GM19099 (cell line): ENCODE data around the gene PTAFR.

Source experiments
- POLR2A ChIP-seq: IDR thresholded peaks from 3 replicates; pipeline ENCODE4 v1.6.1; 2011; ENCODE audit warnings: low read depth; ENCODE audit not compliant: insufficient read length; ENCODE audit errors: extremely low read depth

Gene PTAFR

DNA sequence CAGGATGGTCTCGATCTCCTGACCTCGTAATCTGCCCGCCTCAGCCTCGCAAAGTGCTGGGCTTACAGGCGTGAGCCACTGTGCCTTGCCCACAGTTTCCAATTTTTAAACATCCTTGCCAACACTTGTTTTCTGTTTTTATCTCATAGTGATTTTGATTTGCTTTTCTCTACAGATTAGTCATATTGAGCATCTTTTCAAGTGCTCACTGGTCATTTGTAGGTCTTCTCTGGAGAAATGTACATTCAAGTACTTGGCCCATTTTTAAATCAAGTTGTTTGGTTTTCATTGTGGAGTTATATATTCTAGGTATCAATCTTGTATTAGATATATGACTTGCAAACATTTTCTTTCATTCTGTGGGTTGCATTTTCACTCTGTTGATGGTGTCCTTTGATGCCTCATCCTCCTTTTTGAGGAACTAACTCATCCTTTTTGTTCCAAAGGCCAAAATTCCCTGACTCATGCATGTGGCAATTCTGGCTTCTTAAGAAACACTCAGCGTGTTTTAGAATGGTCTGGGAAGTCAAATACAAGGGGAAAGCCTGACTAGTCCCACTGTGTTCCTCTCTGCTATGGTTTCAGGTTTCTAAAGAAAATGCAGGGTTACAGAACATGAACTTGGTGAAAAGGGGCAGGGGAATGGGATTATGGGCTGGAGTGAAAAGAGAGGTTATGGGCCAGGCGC, 37.3 kb downstream of the PTAFR start:
- TF ChIP-seq POLR2A = no peak

DNA sequence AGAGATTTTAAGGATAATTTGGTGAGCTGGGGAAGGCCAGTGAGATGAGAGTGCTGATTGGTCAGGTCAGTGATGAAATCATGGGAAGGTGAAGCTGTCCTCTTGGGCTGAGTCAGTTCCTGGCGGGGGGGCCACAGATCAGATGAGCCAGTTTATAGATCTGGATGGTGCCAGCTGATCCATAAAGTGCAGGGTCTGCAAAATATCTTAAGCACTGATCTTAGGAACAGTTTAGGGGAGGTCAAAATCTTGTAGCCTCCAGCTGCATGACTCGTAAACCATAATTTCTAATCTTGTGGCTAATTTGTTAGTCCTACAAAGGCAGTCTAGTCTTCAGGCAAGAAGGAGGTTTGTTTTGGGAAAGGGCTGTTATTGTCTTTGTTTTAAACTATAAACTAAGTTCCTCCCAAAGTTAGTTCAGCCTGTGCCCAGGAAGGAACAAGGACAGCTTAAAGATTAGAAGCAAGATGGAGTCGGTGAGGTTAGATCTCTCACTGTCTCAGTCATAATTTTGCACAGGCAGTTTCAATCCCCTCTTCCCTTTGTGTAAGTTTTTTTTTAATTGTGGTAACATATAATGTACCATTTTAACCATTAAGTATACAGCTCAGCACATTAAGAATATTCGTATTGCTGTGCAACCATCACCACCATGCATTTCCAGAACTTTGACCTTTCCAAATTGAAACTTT, 39.4 kb downstream of the PTAFR start:
- TF ChIP-seq POLR2A = no peak

DNA sequence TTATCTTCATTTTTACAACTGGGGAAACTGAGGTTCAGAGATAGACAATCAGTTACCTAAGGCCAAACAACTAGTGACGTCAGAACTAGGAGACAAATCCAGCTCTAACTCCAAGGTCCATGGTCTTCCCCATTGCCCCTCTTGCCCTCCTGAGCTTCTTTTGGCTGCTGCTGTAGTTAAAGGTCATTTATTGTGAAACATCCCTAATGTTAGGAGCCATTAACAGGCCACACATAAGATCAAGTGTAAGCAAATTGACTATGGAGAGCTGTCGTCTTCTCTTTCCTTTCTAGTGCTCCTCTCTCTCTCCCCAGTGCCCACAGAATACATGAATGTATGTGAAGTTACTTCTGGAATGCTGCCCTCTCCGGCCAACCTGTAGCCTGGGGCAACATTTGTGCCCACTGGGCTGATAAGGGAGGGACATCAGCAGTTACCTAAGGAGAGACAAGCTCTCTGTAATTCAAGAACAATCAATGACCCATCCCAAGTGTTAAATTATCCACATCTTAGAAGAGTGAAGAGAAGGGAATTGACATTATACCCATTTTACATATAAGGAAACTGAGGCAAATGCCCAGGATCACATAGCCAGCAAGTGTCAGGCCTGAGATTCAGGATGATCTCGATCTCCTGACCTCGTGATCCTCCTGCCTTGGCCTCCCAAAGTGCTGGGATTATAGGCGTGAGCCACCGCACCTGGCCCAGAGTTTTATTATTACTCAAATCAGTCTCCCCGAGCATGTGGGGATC, 40.1 kb downstream of the PTAFR start:
- no peak for TF ChIP-seq POLR2A

DNA sequence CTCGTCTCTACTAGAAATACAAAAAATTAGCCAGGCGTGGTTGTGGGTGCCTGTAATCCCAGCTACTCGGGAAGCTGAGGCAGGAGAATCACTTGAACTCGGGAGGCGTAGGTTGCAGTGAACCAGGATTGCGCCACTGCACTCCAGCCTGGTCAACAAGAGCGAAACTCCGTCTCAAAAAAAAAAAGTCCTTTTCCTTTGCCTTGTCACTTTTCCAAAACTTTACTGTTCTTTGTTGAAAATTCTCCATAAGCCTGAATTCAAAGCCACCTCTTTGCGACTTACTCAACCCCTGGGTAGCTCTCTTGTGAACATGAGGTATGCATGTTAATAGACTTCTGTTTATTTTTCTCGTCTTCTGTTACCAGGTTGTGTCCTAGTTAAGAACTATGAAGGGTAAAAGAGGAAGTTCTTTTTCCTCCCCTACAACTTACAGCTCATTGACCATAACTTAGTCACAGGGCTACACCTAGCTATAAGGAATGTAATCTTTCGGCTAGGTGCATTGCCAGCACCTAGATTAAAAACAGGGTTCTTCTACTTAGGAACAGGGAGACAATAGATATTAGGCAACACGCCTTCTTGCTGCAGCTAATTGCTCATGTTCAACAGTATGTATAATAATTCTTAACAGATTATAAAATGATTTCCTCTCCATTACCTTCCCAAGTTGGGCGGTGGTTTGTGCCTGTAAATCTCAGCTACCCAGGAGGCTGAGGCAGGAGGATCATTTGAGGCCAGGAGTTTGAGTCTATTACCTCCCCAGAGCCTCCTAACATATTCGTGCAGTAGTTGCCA, 40.9 kb downstream of the PTAFR start:
- TF ChIP-seq POLR2A = no peak

DNA sequence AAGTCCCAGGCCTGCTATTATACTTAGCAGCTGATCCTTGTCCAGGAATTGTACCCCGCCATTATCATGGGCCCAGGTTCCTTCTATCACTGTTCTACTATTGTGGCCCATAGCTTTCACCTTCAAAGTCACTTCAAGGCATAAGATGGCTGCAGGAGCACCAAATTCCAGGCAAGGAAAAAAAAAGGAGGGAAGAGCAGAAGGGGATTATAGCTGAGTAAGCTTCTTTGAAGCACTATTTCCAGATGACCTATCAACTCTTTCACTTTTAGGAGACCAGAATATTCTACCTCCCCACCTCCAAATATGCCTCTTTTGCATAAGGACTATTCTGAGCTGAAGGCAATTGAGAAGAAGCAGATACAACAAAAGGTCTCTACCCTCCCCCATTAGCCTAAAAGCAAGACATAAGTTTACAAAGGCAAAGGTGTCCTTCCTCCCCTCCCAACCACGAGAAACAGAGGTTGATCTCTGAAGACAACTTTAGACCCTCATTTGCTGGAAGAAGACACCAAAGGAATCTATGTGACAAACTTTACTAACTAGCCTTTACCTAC, 41.8 kb downstream of the PTAFR start:
- TF ChIP-seq POLR2A = no peak

DNA sequence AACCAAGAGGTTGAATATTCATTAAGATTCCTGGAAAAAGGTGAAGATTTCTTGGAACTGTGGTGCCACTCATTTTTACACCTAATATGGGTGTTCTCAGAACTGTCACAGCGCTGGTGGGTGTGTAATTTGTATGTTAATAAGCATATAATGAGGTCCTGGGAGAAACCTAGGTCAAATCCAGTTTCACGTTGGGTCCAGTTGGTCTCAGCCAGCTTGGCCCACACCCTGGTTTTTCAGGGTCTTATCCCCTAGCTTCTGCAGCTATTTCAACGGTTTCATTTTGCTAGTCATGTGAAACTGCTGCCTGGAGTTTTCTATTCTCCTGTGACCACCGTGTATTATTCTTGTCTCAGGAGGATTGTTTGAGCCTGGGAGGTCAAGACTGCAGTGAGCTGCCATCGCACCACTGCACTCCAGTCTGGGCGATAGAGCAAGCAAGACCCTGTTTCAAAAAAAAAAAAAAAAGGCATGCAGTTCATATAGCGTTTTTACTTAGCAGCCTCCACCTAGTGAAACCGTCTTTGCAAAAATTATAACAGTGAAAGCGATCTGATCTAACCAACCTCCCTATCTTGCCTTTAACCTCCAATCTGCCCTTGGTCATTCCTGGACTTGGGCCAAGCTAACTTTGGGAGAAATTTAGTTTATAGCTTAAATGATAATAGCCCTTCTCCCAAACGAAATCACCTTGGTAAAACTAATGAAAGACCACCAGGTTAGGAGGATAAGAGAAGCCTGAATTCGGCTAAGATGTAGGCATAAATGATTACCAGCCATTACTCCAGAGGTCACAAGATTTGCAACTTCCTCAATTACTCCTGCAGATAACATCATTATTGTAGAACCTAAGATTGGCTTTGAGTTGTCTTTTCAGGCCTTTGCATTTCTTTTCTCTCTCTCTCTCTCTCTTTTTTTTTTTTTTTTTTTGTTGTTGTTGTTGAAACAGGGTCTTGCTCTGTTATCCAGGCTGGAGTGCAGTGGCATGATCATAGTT, 44.0 kb downstream of the PTAFR start:
- no peak for TF ChIP-seq POLR2A

GRCh38 chr1:28130901-28131300, 45.6 kb downstream of the PTAFR start:
- no peak for TF ChIP-seq POLR2A

DNA sequence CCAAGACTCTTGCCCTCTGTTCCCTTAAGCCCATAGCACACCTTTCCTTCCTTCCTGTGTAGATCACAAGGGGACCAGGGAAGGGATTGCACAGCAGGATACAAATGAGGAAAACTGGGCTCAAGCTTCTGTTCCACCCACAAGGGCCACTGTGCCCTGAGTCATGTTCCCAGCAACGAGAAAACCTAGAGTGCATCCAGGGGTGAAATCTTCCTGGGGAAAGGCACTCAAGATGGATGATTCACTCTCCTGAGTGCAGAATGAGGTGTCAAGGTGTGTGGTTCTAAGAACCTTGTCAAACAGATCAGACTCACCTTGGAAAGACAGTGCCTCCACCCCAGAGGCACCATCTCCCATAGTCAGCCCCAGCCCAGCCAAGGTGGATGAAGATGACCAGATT, 47.3 kb downstream of the PTAFR start:
- no peak for TF ChIP-seq POLR2A

DNA sequence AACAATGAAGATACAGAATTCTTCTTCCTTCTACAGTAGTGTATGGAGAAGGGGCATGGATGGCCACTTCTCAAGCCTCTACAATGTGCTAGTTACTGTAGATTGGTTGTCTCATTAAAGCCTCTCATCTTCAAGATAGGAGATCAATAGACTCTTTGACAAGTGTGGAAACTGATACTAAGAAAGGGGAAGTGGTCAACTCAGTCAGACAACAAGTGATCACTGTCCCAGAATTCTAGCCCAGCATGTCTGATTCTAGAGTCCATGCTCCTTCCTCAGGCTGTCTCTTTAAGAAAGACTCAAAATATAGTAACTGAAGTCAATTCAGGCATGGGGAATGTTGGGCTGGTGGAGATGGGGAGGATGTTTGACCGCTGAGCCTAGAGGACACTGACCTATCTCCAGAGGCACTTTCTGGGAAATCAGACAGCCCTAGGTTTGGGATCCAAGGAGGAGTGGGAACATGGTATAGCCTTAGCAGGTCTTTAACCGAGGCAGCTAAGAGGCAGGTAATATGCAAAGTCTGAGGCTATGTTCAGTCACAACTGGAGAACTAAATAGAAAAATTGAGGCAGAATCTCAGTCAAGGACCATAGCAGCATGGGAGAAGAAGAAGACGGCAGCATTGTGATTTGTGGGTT, 48.8 kb downstream of the PTAFR start:
- no peak for TF ChIP-seq POLR2A

DNA sequence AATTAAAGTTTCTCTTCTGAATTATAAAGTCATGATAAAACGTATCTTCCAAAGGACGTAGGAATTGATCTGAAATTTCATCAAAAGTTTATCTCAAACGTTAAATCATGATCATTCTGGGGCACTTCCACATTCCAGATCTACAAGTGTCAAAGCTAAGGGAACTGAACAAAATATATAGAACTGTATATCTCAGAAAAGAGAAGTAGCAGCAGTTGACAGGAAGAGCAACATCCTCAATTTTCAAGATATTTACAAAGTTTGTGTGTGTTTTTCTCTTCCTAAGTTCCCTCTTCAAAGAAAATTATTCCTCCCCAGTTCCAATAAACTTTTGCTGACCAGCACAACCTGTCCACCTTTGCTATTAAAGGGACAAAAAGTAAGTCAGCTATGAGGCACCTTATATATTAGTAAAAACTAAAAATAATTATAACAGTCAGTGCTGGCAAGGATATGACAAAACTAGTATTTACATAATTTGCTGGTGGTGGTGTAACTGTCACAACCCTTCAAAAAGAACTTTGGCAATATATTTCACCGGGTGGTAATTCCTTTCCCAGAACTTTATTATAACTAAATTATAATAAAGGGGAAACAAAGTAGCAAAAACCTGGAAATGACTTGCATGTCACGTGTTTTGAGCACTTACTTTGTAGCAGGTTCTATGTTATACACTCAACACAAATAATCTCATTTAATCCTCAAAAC, 49.6 kb downstream of the PTAFR start:
- TF ChIP-seq POLR2A = no peak

- TF ChIP-seq POLR2A = no peak
Measured at GRCh38 chr1:28126212-28126611, 50.3 kb downstream of the PTAFR start.

DNA sequence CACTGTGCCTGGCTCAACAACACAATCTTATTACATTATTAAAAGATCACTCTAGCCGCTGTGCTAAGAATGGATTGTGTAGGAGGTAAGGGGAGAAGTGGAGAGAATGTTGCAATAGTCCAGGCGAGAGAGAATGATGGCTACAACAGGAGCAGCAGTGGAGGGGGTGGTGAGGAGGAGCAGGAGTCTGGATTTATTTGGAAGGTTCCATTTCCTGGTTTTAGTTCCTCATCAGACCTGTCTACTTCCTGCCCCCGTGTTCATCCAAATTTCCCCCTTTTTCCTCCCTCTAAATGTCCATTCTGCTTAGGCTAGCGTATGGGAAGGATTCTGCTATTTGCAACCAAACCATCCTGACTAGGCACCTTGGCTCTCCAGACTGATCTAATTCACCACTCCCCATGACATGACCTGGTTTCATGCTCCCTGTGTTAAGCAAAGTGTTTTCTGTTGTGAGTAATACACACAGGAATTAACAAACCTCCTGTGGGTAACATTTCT, 53.0 kb downstream of the PTAFR start:
- no peak for TF ChIP-seq POLR2A
